Activated CD4-positive, CD25-positive, alpha-beta regulatory T cell (primary cell): Measurements from ENCODE around the gene CPNE7.

Source experiments
- DNase-seq, 4 experiments: peaks; one replicate each; lab custom pipeline; 2025; lab: John Stamatoyannopoulos, UW

CPNE7 gene

DNA sequence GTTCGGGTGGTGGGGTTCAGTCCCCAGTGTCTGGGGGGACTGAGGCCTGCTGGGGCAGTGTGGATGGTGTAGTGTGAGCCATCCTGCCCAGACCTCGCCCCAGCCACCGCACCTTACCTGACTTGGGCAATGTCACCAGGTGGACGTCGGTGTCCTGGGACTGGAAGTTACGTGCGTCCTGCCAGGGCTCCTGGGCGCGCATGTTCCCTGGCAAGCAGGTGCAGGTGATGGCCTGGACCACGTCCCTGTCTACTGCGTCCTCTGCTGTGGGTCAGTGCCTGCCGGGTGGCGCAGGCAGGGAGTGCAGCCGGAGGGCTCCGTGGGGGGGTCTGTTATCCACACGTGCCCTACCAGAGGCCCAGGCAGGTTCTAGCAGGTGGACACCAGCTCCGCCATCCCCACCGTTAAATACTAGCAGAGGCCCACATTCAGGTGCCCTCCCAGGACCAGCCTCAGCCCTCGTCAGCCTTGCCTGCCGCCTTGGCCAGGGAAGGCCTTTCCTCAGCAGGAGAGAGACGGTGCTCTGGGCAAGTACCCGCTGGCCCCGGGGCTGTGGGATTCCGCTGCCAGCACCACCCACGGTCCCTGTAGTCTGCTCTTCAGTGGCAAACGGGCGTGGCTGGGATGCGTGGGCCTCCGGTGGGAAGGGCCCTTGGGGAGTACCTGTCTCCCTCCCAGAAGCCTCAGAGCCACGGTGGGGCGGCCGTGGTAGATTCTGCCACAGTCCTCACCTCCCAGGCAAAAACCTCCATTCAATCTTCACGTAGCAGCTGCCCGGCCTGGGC is 29.8 kb downstream of the CPNE7 start:
- no peak for DNase-seq

DNA sequence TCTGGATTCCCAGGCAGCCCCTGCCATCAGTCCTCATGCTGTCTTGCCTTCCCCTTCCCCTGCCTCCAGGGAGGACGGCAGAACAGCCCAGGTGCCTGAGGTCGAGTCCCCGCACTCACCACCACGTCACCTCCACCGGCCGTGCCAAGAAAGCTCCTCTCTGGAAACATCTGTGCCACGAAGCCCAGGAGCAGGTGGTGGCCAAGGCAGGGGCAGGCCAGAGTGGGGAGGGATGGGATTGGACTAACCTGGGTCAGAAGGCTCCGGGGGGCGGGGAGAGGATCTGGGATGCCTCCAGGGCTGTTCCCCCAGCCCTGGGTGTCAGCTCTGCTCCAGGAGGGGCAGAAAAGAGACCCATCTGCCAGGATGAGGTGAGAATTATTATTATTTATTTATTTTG is 30.4 kb downstream of the CPNE7 start:
- DNase-seq, result no peak

DNA sequence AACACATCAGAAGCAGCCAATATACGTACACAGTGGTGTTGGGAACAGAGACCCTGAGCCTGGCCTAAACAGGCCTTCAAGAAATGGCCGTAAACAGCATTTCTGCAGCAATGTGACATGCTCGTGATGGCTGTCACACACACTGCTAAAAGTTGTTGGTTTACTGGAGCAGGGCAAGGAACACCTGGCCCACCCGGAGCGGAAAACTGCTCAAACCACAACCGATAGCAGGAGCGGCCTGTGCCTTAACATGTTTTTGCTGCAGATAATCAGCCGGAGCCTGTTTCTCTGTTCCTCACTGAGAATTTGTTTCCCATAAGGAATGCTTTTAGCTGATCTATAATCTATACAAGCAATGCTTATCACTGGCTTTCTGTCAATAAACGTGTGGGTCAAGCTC is 31.9 kb downstream of the CPNE7 start:
- DNase-seq, result no peak

DNA sequence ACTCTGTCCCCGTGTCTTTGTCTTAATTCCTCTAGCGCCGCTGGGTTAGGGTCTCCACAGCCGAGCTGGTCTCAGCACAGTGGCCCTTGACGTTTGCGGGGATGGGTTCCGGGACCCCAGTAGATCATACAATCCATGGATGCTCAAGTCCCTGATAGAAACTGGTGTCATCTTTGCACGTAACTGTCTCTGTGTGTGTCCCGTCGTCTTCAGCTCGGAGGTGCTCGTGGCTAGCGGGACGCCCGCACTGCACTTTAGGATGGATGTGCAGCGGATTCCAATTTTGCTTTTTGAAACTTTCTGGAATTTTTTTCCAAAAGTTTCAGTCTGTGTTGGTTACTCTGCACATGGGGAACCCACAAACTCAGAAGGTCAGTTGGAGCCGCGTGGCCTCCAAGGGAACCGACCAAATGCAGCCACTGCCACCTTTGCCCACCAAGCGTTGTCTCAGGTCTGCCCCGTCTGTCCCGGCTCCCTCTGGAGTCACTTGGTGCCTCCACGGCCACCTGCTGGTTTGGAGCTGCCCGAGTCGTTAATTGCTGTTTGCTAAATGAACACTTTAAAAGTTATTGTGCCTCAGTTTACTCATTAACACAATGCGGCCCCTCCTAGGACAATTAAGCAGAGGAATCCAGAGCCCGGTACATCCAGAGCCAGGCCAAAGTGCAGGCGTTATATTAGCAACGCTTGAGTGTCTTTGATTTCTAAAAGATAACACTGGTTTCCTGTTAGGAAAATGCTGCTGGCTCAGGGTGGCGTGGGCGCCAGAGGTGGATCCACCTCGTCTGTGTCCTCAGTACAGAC is 32.6 kb downstream of the CPNE7 start:
- DNase-seq, result no peak

DNA sequence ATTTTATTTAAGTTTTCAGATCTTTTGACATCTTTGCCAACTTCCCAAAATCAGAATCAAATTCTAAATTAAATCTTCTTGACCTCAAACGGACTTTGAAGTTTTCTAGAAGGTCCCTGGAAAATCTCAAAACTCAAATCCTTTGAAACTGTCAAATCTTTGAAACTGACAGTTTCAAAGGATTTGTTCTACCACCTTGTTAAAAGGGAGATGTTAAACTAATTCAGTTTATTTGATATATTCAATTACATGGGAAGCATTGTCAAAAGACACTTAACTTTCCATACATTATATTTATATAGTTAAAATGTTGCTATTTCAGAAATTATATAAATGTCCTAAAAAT is 34.5 kb downstream of the CPNE7 start:
- no peak for DNase-seq

DNA sequence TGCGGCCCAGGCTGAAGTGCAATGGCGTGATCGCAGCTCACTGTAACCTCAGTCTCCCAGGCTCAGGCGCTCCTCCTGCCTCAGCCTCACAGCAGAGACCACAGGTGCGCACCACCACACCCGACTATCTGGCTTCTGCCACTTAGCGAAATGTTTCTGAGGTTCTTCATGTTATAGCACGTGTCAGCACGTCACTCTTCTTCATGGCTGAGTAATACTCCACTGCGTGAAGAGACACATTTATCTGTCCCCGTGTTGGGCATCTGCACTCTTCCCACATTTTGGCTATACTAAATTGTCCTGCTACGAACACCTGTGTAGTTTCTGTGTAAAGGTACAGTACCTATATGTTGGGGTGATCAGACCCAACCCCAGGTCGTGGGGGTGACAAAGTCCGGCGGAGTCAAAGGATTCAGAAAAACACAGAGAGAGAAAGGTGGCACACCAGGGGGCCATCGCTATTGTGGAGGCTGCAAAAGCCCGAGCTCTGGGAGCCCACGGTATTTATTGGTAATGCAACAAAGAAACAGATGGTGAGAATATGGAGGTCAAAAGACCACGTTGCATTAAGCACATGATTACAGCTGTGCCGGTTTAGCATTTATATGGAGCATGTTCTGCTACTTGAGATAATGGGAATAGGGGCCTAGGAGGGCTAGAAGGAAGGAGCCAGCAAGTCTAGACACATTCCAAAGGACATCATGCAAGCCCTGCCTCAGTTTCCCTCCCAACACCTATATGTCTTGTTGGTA is 37.0 kb downstream of the CPNE7 start:
- no peak for DNase-seq

DNA sequence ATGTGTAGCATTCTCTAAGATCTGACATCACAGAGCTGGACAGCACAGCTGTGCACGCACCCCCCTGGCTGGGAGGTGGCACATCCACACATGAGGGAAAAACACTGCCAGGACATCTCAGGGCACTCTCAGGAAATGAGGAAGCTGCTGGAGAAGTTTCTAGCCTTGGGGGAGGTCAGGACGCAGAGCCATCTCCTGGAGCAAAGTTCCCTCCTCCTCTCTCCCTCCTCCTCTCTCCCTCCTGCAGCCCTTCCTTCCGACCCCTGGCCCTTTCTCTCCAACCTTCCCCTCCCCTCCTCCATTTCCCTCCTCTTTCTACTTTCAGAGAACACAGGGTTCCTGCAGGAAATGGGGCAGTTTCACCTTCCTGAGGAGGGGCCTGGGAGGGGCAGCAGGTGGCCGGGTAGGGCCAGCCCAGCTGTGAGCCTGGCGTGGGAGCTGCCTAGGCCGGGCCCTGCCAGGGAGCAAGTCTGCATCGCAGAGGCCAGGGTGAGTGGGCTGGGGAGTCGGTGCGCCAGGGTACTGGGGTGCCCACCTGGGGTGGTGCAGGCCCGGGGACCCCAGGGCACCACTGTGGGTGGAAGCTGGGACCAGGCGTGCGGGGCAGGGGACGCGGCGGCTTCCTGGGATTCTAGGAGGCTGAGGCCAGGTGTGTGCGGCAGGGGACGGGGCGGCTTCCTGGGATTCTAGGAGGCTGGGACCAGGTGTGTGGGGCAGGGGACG is 37.8 kb downstream of the CPNE7 start, which contains the start of gene DPEP1:
Gene DPEP1, plus strand, starts transcription at position 412 of the 723 bp plus-strand sequence. CDS start 16,769 bp downstream, outside the sequence.
- DNase-seq, result no peak

DNA sequence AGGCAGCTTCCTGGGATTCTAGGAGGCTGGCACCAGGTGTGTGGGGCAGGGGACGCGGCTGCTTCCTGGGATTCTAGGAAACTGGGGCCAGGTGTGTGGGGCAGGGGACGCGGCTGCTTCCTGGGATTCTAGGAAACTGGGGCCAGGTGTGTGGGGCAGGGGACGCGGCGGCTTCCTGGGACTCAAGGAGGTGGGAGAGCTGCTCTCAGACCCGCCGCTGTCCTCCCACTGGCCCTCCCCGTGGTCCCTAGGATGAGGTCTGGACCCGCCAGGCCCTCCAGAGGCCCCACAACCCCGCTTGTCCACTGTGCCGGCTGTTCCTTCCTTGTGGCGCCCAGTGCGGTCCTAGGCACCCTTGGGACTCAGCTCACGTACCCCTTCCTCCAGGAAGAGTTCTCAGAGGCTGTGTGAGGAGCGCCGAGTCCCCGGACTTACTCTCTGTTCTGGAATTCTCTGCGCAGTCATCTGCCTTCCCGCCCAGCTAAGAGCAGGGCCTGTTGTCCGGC is 38.4 kb downstream of the CPNE7 start:
- no peak for DNase-seq

DNA sequence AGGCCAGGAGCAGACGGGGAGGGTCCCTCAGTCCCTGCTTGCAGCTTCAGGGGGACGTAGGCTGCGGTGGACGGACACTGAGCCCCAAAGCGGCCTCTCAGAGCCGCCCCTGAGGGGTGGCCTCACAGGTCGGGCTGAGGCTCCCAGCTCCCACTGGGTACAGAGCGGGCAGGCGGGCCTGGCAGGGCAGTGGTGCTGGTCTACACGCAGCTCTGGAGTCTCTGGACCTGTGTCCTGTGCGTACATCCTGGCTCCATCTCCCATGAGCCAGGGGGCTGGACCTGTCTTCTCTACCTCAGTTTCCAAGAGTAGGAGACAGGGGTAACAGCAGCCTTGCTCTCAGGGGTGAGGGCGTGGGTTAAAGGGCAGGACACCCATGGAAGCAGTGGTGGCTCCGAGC is 39.6 kb downstream of the CPNE7 start:
- DNase-seq, result no peak

DNA sequence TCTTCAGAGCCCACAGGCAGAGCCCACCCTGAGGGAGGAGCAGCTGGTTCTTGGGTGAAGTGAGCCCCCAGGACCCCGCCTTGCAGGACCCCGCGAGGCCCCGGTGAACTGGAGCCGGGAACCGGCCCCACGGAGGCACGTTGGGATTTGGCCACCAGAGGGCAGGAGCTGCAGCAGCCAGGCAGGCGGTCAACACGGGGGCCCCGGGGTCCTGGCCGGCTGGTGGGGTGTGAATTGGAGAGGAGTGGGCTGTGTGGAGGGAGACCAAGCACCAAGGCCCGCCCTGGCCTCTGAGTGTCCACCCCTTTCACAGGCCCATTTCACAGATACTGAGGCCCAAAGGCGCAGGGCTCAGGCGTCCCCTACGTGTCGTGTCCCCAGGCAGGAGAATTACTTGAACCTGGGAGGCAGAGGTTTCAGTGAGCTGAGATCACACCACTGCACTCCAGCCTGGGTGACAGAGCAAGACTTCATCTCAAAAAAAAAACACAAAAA is 40.1 kb downstream of the CPNE7 start:
- DNase-seq, result no peak

DNA sequence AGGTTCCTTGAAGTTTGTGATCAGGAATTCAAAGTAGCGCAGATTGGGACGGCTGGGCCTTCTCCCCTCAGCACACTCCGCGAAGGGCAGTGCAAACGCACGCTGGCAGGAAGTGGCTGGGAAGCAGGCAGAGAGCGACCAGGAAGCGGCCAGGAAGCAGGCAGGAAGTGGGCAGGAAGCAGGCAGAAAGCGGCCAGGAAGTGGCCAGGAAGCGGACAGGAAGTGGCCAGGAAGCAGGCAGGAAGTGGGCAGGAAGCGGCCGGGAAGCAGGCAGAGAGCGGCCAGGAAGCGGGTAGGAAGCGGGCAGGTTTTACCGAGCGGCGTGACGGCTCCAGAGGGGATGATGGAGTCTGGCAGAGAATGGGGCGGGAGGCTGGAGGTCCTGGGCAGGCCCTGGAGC is 41.1 kb downstream of the CPNE7 start:
- no peak for DNase-seq

DNA sequence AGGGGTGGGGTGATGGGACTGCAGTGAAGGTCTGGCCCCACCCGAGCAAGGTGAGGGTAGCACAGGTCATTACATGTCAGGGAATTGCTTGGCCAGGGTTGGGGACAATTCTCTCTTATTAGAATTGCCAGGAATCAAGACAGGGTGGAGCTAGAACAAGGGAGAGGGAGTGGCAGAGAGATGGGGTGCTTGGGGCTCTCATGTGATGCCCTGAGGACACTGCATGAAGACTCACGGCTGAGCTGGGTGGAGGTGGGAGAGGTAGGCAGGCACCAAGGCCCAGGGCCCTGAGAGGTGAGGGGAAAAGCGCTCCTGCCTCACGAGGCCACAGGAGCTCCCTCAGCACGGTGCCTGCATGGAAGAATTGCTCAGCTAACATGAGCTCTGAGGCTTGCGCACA is 41.5 kb downstream of the CPNE7 start:
- no peak for DNase-seq

DNA sequence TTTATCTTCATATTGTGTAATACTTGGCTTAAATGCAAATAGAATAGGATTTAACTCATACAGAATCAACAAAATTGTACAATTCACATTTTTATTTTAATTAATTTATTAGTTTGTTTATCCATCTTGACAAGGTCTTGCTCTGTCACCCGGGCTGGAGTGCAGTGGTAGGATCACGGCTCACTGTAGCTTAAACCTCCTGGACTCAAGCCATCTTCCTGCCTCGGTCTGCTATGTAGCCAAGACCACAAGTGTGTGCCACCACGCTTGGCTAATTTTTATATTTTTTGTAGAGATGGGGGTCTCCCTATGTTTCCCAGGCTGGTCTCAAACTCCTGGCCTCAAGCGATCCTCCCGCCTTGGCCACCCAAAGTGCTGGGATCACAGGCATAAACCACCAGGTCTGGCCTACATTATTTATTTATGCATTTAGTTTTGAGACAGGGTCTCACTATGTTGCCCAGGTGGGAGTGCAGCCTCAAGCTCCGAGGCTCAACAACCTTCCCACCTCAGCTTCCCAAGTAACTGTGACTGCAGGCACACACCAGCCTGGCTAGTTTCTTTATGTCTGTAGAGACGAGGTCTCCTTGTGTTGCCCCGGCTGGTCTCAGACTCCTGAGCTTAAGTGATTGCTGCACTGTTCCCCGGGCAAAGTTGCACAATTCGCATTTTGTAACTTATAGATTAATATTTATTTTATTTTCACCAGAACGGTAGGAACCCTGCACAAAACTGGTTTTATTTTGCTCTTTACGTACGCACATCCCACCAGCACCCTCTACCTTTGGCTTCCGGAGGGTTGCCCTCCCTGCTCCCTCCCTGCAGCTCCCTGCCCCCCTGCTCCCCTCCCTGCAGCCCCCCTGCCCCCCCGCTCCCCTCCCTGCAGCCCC is 42.8 kb downstream of the CPNE7 start:
- no peak for DNase-seq

DNA sequence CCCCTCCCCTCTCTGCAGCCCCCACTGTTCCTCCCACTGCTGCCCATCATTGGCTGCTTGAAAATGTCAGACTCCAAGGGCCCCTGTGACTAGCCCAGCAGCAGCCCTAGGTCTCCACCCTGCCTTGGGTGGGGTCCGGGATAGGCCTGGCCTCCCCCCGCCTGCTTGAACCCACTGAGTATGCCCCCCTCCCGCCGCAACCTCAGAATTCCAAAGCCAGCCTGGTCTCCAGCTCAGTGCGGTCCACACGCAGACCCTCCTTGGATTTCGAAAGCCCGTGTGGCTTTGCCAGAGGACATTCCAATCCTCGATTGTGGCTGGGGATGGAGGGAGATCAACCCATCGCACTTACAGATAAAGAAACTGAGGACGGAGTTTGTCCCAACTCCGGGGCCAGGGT is 44.3 kb downstream of the CPNE7 start:
- no peak for DNase-seq

DNA sequence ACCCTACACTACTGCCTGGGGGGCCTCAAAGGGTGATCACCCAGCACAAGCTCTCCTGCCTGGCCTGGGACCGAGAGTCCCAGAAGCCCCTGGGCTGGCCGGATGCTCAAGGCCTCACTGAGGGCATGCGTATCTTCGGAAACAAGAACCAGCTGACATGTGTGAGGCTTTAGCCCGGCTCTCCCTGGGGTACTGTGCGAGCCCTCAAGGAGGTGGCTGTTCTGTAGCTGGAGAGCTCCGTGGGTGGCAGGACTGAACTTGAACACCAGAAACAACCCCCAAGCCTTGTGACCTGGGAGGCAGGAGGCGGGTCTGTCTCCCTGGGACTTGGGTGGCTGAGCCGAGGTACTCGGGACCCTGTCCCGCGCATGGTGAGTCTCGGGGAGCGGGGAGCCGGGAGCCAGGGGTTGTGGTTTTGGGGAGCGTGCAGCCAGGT is 44.9 kb downstream of the CPNE7 start:
- DNase-seq, result no peak

DNA sequence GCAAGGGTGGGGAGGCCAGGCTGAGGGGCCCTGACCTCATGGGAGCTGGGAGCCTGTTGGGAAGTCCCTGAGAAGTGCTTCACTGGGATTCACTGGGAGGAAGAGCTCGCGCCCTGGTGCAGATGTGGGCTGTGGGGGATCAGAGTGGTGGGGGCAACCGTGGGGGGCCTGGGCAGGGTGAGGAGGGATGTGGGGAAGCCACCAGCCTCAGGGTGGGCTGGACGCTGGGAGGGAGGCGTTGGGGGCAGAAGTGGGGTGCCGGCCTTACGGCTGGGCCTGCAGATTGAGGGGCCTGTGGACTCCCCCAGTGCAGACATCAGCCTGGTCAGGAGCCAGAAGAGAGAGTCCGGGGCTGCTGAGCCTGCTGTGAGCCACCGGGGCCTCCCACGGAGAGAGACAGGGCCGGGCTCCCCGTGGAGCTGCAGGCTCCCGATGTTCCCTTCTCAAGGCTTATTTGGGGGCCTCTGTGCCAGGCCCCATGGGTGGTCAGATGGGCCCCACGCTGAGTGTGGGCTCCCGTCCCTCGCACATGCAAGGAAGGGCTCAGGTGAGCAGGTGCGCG is 45.7 kb downstream of the CPNE7 start:
- DNase-seq, result no peak

DNA sequence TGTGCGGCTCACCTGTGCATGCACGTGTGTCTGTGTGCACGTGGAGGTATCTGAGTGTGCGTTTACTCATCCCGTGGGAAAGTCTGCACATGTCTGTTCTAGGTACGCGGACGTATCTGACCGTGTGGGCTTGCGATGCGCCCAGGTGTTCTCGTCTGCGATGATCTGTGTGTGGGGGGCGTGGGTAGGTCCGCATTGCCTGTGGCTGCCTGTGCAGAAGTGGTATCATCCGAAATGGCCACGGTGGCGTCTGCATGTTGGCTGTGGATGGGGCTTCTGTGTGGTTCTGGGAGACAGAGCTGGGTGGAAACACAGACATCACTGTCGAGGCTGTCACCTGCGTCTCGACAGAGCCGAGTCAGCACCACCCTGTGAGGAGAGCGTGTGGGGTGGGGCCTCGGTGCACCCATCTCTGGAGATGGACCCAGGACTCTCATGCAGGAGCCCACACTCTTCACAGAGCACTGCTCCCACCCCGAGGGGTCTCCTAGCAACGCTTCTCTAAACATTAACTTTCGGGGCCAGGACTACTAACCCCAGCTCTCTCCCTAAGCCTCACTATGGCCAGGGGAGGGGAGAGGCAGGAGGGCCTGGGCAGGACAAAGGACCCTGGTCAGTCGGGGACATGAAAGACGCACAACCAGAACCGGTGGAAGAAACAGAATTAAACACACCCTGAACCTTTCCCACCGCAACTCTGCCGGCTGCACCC is 46.3 kb downstream of the CPNE7 start:
- DNase-seq, result no peak

DNA sequence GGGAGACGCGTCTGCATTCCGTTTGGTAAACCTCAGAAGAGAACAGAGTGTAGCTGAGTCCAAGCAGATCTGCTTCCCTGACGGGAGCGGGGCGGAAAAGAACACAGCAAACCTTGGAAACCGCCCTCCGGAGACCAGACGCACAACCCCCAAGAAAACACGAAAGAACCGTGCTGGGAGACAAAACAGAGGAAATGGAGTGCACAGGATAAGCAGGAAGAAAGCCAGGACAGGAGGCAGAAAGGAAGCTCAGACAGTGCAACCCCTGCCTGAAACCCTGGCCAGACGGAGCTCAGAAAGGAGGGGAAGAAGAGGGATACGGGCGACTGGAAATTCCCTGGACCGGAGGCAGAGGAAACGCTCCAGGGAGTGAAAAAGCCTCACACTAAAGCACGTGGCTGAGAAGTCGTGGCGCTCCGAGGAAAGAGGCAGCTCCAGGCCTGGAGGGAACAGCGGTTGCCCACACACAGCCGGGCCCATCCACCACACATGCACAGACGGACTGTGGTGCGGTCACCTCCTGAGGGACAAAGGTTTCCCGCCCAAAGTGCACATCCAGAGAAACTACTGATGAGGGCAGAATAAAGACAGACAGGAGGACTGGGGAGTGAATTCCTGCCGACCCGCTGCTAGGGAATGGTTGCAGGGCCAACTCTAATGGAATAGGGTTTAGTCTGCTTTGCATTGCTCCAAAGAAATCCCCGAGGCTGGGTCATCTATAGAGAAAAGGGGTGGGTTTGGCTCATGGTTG is 48.1 kb downstream of the CPNE7 start:
- DNase-seq, result no peak
